Measurements from ENCODE around the gene ESYT2.

DNA sequence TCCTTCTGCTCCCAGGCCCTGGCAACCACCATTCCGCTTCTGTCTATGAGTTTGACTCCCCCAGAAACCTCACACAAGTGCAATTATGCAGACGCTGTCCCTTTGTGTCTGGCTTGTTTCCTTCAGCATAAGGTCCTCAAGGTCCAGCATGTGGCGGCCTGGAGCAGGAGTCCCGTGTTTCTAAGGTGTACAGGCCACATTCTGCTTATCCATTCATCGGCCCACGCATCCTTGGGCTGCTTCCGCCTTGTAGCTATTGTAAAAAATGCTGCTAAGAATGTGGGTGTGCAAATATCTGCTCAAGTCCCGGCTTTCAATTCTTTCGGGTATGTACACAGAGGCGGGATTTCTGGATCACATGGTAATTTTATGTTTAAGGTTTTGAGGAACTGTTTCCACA is 38.2 kb downstream of the ESYT2 start:
- TF ChIP-seq POLR2AphosphoS5 (IDR thresholded peaks at IDR 0.05; ENCODE audit: low read depth, low read length) (no peak), POLR2A (IDR thresholded peaks at IDR 0.05; ENCODE audit: low read depth, low read length) (no peak)
